Astrocyte (in vitro differentiated cells and primary cell): ENCODE results near the gene COL9A3. TPM values are rescaled to one million over a fixed set of nuclear protein-coding genes. Genes with fewer than 3 reads are reported as not detected.

Source experiments
- DNase-seq: peaks from one replicate; pipeline ENCODE4 v3.0.0-alpha.2; 2010; ENCODE audit warnings: low read depth
- FAIRE-seq: peaks from 2 replicates; lab custom pipeline; 2011; peaks lifted over from hg19 to GRCh38; lab: Jason Lieb, UNC
- H2AFZ ChIP-seq: 2 replicates; pipeline ENCODE4 v1.6.0; 2012; ENCODE audit warnings: low read depth, low read length, inconsistent platforms
- H3K27ac ChIP-seq: 2 replicates; pipeline ENCODE4 v1.5.1; 2011; ENCODE audit warnings: low read depth, low read length, inconsistent platforms
- H3K27me3 ChIP-seq: 2 replicates; pipeline ENCODE4 v1.6.0; 2011; ENCODE audit warnings: low read length, inconsistent platforms; ENCODE audit not compliant: insufficient read depth
- H3K36me3 ChIP-seq: 2 replicates; pipeline ENCODE4 v1.5.1; 2011; ENCODE audit warnings: low read length, inconsistent platforms; ENCODE audit not compliant: insufficient read depth
- H3K4me1 ChIP-seq: 2 replicates; pipeline ENCODE4 v1.5.1; 2011; ENCODE audit warnings: low read length, inconsistent platforms; ENCODE audit not compliant: insufficient read depth
- H3K4me2 ChIP-seq: 2 replicates; pipeline ENCODE4 v1.6.0; 2012; ENCODE audit warnings: low read length, inconsistent platforms
- H3K4me3 ChIP-seq: 2 replicates; pipeline ENCODE4 v1.5.1; 2011; ENCODE audit warnings: low read depth, mild to moderate bottlenecking, low read length, inconsistent platforms; ENCODE audit not compliant: insufficient read depth
- H3K79me2 ChIP-seq: 2 replicates; pipeline ENCODE4 v1.6.0; 2012; ENCODE audit warnings: mild to moderate bottlenecking, low read length, inconsistent platforms; ENCODE audit not compliant: insufficient read depth
- H3K9ac ChIP-seq: 2 replicates; pipeline ENCODE4 v1.6.0; 2012; ENCODE audit warnings: mild to moderate bottlenecking, low read length, inconsistent platforms
- H3K9me3 ChIP-seq: 2 replicates; pipeline ENCODE4 v1.5.1; 2012; ENCODE audit warnings: low read depth, mild to moderate bottlenecking, low read length, inconsistent platforms; ENCODE audit not compliant: insufficient read depth
- H4K20me1 ChIP-seq: 2 replicates; pipeline ENCODE4 v1.6.0; 2012; ENCODE audit warnings: low read length, inconsistent platforms; ENCODE audit not compliant: insufficient read depth
- H3K27ac Mint-ChIP-seq: one replicate; pipeline ENCODE4 v1.8.0; 2021; ENCODE audit warnings: mild to moderate bottlenecking, mixed read lengths; ENCODE audit not compliant: unreplicated experiment
- H3K27me3 Mint-ChIP-seq: one replicate; pipeline ENCODE4 v1.8.0; 2021; ENCODE audit warnings: low read depth, mixed read lengths; ENCODE audit not compliant: unreplicated experiment
- H3K36me3 Mint-ChIP-seq: one replicate; pipeline ENCODE4 v1.8.0; 2021; ENCODE audit warnings: low read depth, mixed read lengths; ENCODE audit not compliant: unreplicated experiment
- H3K4me1 Mint-ChIP-seq: one replicate; pipeline ENCODE4 v1.8.0; 2021; ENCODE audit warnings: low read depth, mixed read lengths; ENCODE audit not compliant: unreplicated experiment
- H3K4me3 Mint-ChIP-seq: one replicate; pipeline ENCODE4 v1.8.0; 2021; ENCODE audit warnings: mild to moderate bottlenecking, moderate library complexity, mixed read lengths; ENCODE audit not compliant: unreplicated experiment
- H3K9me3 Mint-ChIP-seq: one replicate; pipeline ENCODE4 v1.8.0; 2021; ENCODE audit warnings: mild to moderate bottlenecking, mixed read lengths; ENCODE audit not compliant: unreplicated experiment
- EZH2 ChIP-seq: IDR thresholded peaks from 2 replicates; pipeline ENCODE4 v1.6.1; 2012; ENCODE audit warnings: mild to moderate bottlenecking, low read length, inconsistent platforms; ENCODE audit not compliant: insufficient read depth
- total RNA-seq: library from RNA; stranded (reverse); gene quantifications from 2 replicates; pipeline ENCODE4 v1.2.1, GENCODE V29; 2021
- TF ChIP-seq, protein P1 (sequence below): IDR thresholded peaks from 2 replicates; pipeline ENCODE4 v1.5.1; 2011; ENCODE audit warnings: low read depth, mild to moderate bottlenecking, inconsistent platforms, low read length, moderate library complexity; ENCODE audit not compliant: insufficient read depth

Gene COL9A3
- total RNA-seq, 1 donor from 2014 or later: 43.0 TPM

DNA sequence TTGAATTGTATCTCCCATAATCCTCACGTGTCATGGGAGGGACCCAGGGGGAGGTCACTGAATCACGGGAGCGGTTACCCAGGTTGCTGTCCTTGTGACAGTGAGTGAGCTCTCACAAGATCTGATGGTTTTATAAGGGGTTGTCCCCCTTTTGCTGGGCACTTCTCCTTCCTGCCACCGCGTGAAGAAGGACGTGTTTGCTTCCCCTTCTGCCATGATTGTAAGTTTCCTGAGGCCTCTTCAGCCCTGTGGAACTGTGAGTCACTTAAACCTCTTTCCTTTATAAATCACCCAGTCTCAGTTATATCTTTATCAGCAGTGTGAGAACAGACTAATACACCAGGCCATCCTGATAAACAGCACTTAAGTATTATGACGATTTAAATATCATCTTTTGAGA lies 29.5 kb upstream of the COL9A3 start:
- H3K27ac ChIP-seq: no peak overlapping the region
- H3K36me3 ChIP-seq: no peaks in the 10 kb centered on the region
- no peaks in the 10 kb centered on the region for H4K20me1 ChIP-seq
- peaks cover 8% of the 10 kb centered on the region for H3K4me1 ChIP-seq
- H3K79me2 ChIP-seq: no peaks in the 10 kb centered on the region
- TF ChIP-seq, protein P1, sequence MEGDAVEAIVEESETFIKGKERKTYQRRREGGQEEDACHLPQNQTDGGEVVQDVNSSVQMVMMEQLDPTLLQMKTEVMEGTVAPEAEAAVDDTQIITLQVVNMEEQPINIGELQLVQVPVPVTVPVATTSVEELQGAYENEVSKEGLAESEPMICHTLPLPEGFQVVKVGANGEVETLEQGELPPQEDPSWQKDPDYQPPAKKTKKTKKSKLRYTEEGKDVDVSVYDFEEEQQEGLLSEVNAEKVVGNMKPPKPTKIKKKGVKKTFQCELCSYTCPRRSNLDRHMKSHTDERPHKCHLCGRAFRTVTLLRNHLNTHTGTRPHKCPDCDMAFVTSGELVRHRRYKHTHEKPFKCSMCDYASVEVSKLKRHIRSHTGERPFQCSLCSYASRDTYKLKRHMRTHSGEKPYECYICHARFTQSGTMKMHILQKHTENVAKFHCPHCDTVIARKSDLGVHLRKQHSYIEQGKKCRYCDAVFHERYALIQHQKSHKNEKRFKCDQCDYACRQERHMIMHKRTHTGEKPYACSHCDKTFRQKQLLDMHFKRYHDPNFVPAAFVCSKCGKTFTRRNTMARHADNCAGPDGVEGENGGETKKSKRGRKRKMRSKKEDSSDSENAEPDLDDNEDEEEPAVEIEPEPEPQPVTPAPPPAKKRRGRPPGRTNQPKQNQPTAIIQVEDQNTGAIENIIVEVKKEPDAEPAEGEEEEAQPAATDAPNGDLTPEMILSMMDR: no peak
- TF ChIP-seq EZH2: no peak
- H3K27ac Mint-ChIP-seq: no peak overlapping the region
- H3K9ac ChIP-seq: no peak overlapping the region
- peaks cover 17% of the 10 kb centered on the region for H3K4me1 Mint-ChIP-seq
- H2AFZ ChIP-seq: no peak overlapping the region
- H3K9me3 ChIP-seq: no peaks in the 10 kb centered on the region
- DNase-seq (no peak), FAIRE-seq (no peak)
- H3K4me3 ChIP-seq: no peak overlapping the region
- H3K36me3 Mint-ChIP-seq: peaks cover 3% of the 10 kb centered on the region
- H3K4me2 ChIP-seq: no peak overlapping the region
- H3K27me3 Mint-ChIP-seq: peaks cover 33% of the 10 kb centered on the region
- no peaks in the 10 kb centered on the region for H3K9me3 Mint-ChIP-seq
- H3K27me3 ChIP-seq: peaks cover 9% of the 10 kb centered on the region
- no peak overlapping the region for H3K4me3 Mint-ChIP-seq

DNA sequence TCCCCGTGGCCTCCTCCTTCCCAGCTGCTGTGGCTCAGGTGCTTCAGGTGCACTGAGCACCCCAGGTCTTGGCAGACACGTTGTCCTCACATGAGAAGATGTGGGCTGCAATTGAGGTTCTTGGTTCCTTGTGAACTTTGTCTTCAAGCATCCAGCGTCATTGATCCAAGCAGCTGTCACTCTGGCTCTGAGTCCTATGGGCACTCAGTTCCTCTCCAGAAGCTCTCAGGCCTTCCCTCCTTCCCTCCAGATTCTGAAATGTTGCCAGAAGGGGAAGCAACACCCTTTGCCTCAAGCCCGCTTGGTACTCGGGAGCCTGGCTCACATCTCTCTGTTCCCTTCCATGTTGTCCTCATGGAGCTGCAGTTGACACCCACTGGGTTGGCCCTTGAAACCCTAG lies 29.0 kb upstream of the COL9A3 start:
- DNase-seq: no peak
- Mint-ChIP-seq H3K27me3 (peaks cover 29% of the 10 kb centered on the region), H3K36me3 (peaks cover 3% of the 10 kb centered on the region), H3K4me1 (peaks cover 18% of the 10 kb centered on the region), H3K9me3 (no peaks in the 10 kb centered on the region), H3K27ac (no peak overlapping the region), H3K4me3 (no peak overlapping the region)
- no peak overlapping the region for H3K27ac ChIP-seq
- no peak overlapping the region for H3K4me2 ChIP-seq
- H3K79me2 ChIP-seq: no peaks in the 10 kb centered on the region
- H3K36me3 ChIP-seq: no peaks in the 10 kb centered on the region
- H3K9me3 ChIP-seq: no peaks in the 10 kb centered on the region
- H3K4me3 ChIP-seq: no peak overlapping the region
- H4K20me1 ChIP-seq: no peaks in the 10 kb centered on the region
- peaks cover 14% of the 10 kb centered on the region for H3K4me1 ChIP-seq
- no peak for TF ChIP-seq EZH2
- TF ChIP-seq, protein P1: no peak
- H3K27me3 ChIP-seq: peaks cover 9% of the 10 kb centered on the region
- no peak overlapping the region for H3K9ac ChIP-seq
- FAIRE-seq: no peak
- no peak overlapping the region for H2AFZ ChIP-seq

DNA sequence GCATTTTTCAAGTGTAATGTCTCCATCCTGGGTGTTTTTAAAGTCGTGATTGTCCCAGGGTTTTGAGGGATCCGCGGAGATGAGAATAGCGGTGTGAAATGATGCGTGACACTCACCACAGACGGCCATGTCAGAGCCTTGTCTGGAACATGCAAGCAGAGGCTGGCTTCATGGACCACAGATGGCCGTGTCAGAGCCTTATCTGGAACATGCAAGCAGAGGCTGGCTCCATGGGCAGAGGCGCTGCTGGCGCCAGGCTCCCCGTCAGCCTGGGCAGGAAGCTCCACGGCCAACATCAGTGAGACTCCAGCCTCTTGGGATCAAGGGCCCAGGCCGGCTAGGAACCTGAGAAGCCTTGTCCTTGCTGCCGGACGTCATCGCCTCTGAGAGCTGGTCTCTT lies 28.2 kb upstream of the COL9A3 start:
- Mint-ChIP-seq H3K27ac (no peak overlapping the region), H3K27me3 (peaks cover 27% of the 10 kb centered on the region), H3K36me3 (peaks cover 3% of the 10 kb centered on the region), H3K4me3 (no peak overlapping the region), H3K9me3 (no peaks in the 10 kb centered on the region), H3K4me1 (peaks cover 20% of the 10 kb centered on the region)
- FAIRE-seq: no peak
- no peak for DNase-seq
- no peak overlapping the region for H2AFZ ChIP-seq
- no peak overlapping the region for H3K4me3 ChIP-seq
- H3K27ac ChIP-seq: no peak overlapping the region
- H3K36me3 ChIP-seq: no peaks in the 10 kb centered on the region
- no peak overlapping the region for H3K4me2 ChIP-seq
- peaks cover 9% of the 10 kb centered on the region for H3K27me3 ChIP-seq
- no peak overlapping the region for H3K9ac ChIP-seq
- TF ChIP-seq EZH2: no peak
- TF ChIP-seq, protein P1: no peak
- H3K79me2 ChIP-seq: no peaks in the 10 kb centered on the region
- no peaks in the 10 kb centered on the region for H3K9me3 ChIP-seq
- H4K20me1 ChIP-seq: no peaks in the 10 kb centered on the region
- H3K4me1 ChIP-seq: peaks cover 21% of the 10 kb centered on the region
